RWPE1 (cell line): ENCODE measurements around the gene EHHADH.

Experiments
- CTCF ChIA-PET: fragments of 350-600 bp; sonication (Branson Sonifier 250); formaldehyde crosslinking; extraction: SDS; loops from one replicate; lab custom pipeline; 2021; lab: Yijun Ruan, JAX
- POLR2A ChIA-PET: fragments of 400-600 bp; formaldehyde crosslinking; extraction: SDS; loops from one replicate; lab custom pipeline; 2020; ENCODE audit warnings: antibody characterized with exemption; ENCODE audit not compliant: low non-redundant PET; lab: Yijun Ruan, JAX
- DNase-seq: peaks from one replicate; pipeline ENCODE4 v3.0.0; 2012; ENCODE audit warnings: low spot score
- H3K27ac ChIP-seq: fragments of 450-650 bp; 2 replicates; pipeline ENCODE4 v1.5.1; 2017
- CTCF ChIP-seq: fragments of 450-650 bp; conservative IDR thresholded peaks from 2 replicates; pipeline ENCODE4 v1.5.1; 2017; ENCODE audit warnings: low read depth, mild to moderate bottlenecking

EHHADH gene

GRCh38 chr3:185150561-185150960, 103.3 kb downstream of the EHHADH start:
- H3K27ac ChIP-seq: no peak overlapping the region
- POLR2A ChIA-PET: interaction anchor here (0.6 kb wide), 1 partner anchor 674 kb away, joined by 3 read pairs; no protein-coding TSS in a partner anchor
- CTCF ChIA-PET: no interaction called here
- no peak for TF ChIP-seq CTCF
- no peak for DNase-seq

- no peak for DNase-seq
- TF ChIP-seq CTCF: no peak
- ChIA-PET POLR2A (no interaction called here), CTCF (no interaction called here)
- H3K27ac ChIP-seq: no peak overlapping the region
Observed at GRCh38 chr3:185149591-185149990, 104.3 kb downstream of the EHHADH start.

GRCh38 chr3:185145511-185145910, 108.3 kb downstream of the EHHADH start:
- ChIA-PET CTCF (interaction anchor here (0.5 to 0.7 kb wide), 2 partner anchors 13 to 268 kb away, joined by 3 read pairs; no protein-coding TSS in a partner anchor), POLR2A (no interaction called here)
- TF ChIP-seq CTCF: no peak
- DNase-seq: no peak
- no peak overlapping the region for H3K27ac ChIP-seq

- no peak for DNase-seq
- CTCF ChIA-PET: interaction anchor here (0.5 kb wide), 1 partner anchor 267 kb away, joined by 3 read pairs; no protein-coding TSS in a partner anchor
- POLR2A ChIA-PET: no interaction called here
- TF ChIP-seq CTCF: no peak
- no peak overlapping the region for H3K27ac ChIP-seq
Observed at GRCh38 chr3:185144784-185145183, 109.1 kb downstream of the EHHADH start.
